A673 (cell line): Measurements from ENCODE around the gene CYSRT1. TPM values are rescaled to one million over a fixed set of nuclear protein-coding genes. Genes with fewer than 3 reads are reported as not detected.

Experiments used
- BruUV-seq: library from RNA; stranded (reverse); fragments of 400-500 nt; replicated peaks from 2 replicates; lab custom pipeline; 2021; lab: Mats Ljungman, UMichigan
- CTCF ChIA-PET: fragments of 300-600 bp; sonication (Branson Sonifier 250); formaldehyde crosslinking; loops from one replicate; lab custom pipeline; 2022; ENCODE audit warnings: antibody characterized with exemption; lab: Charles Lee
- POLR2A ChIA-PET: fragments of 300-600 bp; sonication (Branson Sonifier 250); formaldehyde crosslinking; loops from one replicate; lab custom pipeline; 2022; ENCODE audit warnings: antibody characterized with exemption; ENCODE audit not compliant: low non-redundant PET; lab: Charles Lee
- DNase-seq: peaks from one replicate; pipeline ENCODE4 v3.0.0-alpha.2; 2015; ENCODE audit warnings: low spot score
- H3K27ac ChIP-seq: fragments of 200-600 bp; sonication (generic); 2 replicates; pipeline ENCODE4 v1.5.1; 2016; ENCODE audit warnings: mixed run types, low read depth, mild to moderate bottlenecking, mixed read lengths, antibody characterized with exemption, low read length; ENCODE audit not compliant: poor library complexity, severe bottlenecking
- H3K27me3 ChIP-seq: fragments of 200-600 bp; sonication (generic); replicated peaks from 2 replicates; pipeline ENCODE4 v1.6.1; 2017; ENCODE audit warnings: mixed run types, low read depth, mild to moderate bottlenecking, mixed read lengths, antibody characterized with exemption, low read length; ENCODE audit not compliant: insufficient read depth, poor library complexity
- H3K36me3 ChIP-seq: fragments of 200-600 bp; sonication (generic); 2 replicates; pipeline ENCODE4 v1.6.1; 2016; ENCODE audit warnings: mixed run types, mild to moderate bottlenecking, mixed read lengths, antibody characterized with exemption, low read length; ENCODE audit not compliant: insufficient read depth, poor library complexity, severe bottlenecking
- H3K4me1 ChIP-seq: fragments of 200-600 bp; sonication (generic); 2 replicates; pipeline ENCODE4 v1.6.1; 2017; ENCODE audit warnings: mixed run types, mild to moderate bottlenecking, mixed read lengths, antibody characterized with exemption, low read length; ENCODE audit not compliant: insufficient read depth, poor library complexity, severe bottlenecking
- H3K4me3 ChIP-seq: fragments of 200-600 bp; sonication (generic); 2 replicates; pipeline ENCODE4 v1.5.1; 2016; ENCODE audit warnings: low read depth, mixed run types, mild to moderate bottlenecking, mixed read lengths, low read length; ENCODE audit not compliant: poor library complexity, severe bottlenecking
- H3K9me3 ChIP-seq: fragments of 200-600 bp; sonication (generic); 2 replicates; pipeline ENCODE4 v1.6.1; 2016; ENCODE audit warnings: mixed run types, low read depth, mild to moderate bottlenecking, mixed read lengths, antibody characterized with exemption, low read length; ENCODE audit not compliant: poor library complexity, severe bottlenecking
- CTCF ChIP-seq: fragments of 300-800, 200-600 bp; sonication (generic); conservative IDR thresholded peaks from 2 replicates; pipeline ENCODE4 v1.5.1; 2017; ENCODE audit warnings: low read depth, mild to moderate bottlenecking, antibody characterized with exemption, low read length, moderate library complexity, mixed read lengths
- EZH2 ChIP-seq: fragments of 200-600 bp; sonication (generic); IDR thresholded peaks from 2 replicates; pipeline ENCODE4 v1.6.1; 2017; ENCODE audit warnings: borderline replicate concordance, low read depth, mild to moderate bottlenecking, mixed read lengths, antibody characterized with exemption, low read length; ENCODE audit not compliant: poor library complexity, severe bottlenecking
- intact Hi-C: fragments of 100-400 bp; cut with micrococcal nuclease; formaldehyde crosslinking; loops from one replicate; pipeline ENCODE4 v1.10.0; 2022; ENCODE audit not compliant: unreplicated experiment
- total RNA-seq: library from RNA; stranded (reverse); gene quantifications from 2 replicates; pipeline ENCODE4 v1.2.3, GENCODE V29; 2021

Gene CYSRT1
- total RNA-seq, 1 experiment from 2014 or later, result 0.37 TPM

DNA sequence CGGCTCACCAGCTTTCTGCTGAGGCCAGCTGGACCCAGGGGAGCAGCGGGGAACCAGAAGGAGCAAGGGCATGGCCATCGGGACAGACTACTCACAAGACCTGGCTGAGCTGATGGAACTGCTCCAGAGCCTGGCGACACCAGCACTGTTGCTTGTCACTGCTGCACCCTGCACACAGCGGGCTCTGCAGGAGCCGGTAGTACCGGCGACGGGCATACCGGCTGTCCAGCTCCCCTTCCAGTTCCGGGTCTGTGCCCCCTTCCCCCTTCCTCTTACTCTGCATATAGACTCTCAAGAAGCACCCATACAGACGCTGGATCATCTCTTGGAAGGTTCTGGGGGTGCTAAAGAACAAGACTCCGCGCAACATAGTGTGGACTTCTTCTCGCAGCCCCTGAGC lies 37.6 kb upstream of the CYSRT1 start:
- DNase-seq, result no peak
- peak overlapping the region; percentile 98 for H3K4me3 ChIP-seq
- no peaks in the 10 kb centered on the region for H3K27me3 ChIP-seq
- H3K4me1 ChIP-seq, result peaks cover 10% of the 10 kb centered on the region
- ChIA-PET POLR2A (no interaction called here), CTCF (no interaction called here)
- TF ChIP-seq CTCF (no peak), EZH2 (no peak)
- peak overlapping the region; percentile 96 for H3K27ac ChIP-seq
- intact Hi-C loops, result no loop called here
- BruUV-seq, result no TSS peak
- H3K9me3 ChIP-seq, result no peaks in the 10 kb centered on the region
- peaks cover 9% of the 10 kb centered on the region for H3K36me3 ChIP-seq

DNA sequence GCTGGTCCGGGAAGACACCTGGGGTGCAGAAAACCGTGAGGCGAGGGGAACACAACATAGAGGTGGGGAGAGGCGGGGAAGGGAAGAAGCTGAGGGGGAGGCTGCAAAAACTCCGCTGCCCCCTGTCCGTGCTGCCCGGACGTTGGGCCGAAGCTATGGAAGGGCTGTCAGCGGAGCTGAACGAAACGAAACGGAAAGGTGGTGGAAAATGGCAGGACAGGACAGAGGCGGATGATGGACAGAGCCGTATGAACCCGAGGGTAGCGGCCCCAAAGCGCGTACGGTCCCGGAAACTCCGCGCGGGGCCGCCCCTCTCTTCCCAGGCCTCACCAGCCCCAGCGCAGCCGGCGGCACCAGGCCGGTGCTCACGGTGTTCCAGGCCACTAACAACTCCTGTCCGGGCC lies 36.9 kb upstream of the CYSRT1 start:
- peaks cover 10% of the 10 kb centered on the region for H3K4me1 ChIP-seq
- no peaks in the 10 kb centered on the region for H3K27me3 ChIP-seq
- CTCF ChIA-PET, result interaction anchor here (1.8 kb wide), 1 partner anchor 49 kb away, joined by 5 read pairs; no protein-coding TSS in a partner anchor
- H3K27ac ChIP-seq, result peak overlapping the region; percentile 96
- H3K9me3 ChIP-seq, result no peaks in the 10 kb centered on the region
- TSS peak; percentile 68 for BruUV-seq
- POLR2A ChIA-PET, result no interaction called here
- no peak for DNase-seq
- peaks cover 8% of the 10 kb centered on the region for H3K36me3 ChIP-seq
- H3K4me3 ChIP-seq, result peak overlapping the region; percentile 98
- intact Hi-C loops, result no loop called here
- TF ChIP-seq EZH2, result no peak
- TF ChIP-seq CTCF, result no peak

DNA sequence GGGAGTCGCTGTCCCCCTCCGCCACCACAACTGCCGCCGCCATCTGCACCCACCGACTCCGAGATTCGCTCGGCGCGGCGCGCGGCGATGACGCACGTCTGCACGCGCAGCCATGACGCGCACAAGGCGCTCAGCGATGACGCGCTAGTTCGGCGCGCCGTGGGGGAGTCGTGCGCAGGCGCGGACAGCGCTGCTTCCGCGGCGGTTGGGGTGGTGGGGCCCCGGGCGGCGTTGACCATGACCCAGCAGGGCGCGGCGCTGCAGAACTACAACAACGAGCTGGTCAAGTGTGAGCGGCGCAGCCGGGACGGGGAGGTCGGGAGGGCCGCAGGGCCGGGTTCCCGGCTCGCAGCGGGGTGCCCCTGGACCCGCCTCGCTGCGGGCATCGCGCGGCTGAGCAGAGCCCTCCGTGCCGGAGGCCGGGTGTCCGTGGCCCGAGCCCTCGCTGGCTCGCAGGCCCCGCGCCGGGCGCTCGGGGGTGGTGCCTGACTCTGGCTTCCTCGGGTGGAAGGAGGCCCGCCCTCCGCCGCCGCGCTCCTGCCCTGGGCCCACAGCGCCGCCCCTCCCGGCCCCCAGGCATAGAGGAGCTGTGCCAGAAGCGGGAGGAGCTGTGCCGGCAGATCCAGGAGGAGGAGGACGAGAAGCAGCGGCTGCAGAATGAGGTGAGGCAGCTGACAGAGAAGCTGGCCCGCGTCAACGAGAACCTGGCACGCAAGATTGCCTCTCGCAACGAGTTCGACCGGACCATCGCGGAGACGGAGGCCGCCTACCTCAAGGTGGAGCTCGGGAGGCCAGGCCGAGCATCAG lies 36.3 kb upstream of the CYSRT1 start, which contains the start of the genes ANAPC2 and SSNA1:
Gene ANAPC2, minus strand, starts transcription at position 71 of the 807 bp plus-strand sequence. Its CDS starts 28 bp downstream, at position 43.
Gene SSNA1, plus strand, starts transcription at position 187 of the 807 bp plus-strand sequence. Its CDS starts 51 bp downstream, at position 238.
- intact Hi-C loops, result no loop called here
- BruUV-seq, result TSS peak; percentile 87
- no peak for TF ChIP-seq EZH2
- peak; percentile 45 for TF ChIP-seq CTCF
- ChIA-PET POLR2A (interaction anchor here (0.9 kb wide), 1 partner anchor 52 kb away, joined by 4 read pairs; the partner anchor contains the start of gene TUBB4B), CTCF (interaction anchor here (0.6 to 1.8 kb wide), 5 partner anchors 12 to 159 kb away, joined by 3 to 13 read pairs (median 3); no protein-coding TSS in a partner anchor)
- peaks cover 10% of the 10 kb centered on the region for H3K4me1 ChIP-seq
- peaks cover 3% of the 10 kb centered on the region for H3K36me3 ChIP-seq
- peak within 1 kb of the TSS; percentile 98 for H3K4me3 ChIP-seq
- peak; percentile 93 for DNase-seq
- H3K27me3 ChIP-seq, result no peaks in the 10 kb centered on the region
- peak within 1 kb of the TSS; percentile 96 for H3K27ac ChIP-seq
- no peaks in the 10 kb centered on the region for H3K9me3 ChIP-seq
